ENCODE data around the gene ESD.
"Not testable (repeated sequence)": the region's sequence is repeated elsewhere in the genome, so short reads cannot be mapped to it uniquely, and the experiment has no call there.

Gene ESD

GRCh38 chr13:46771693-46772092 is 25.3 kb downstream of the ESD start:
- no peak overlapping the region for H3K27ac ChIP-seq (ENCODE audit: low read depth, low read length)
- H3K4me3 ChIP-seq (ENCODE audit: low read depth in 1 of 2, low read length in 2 of 2): no peak overlapping the region
- H3K4me1 ChIP-seq (ENCODE audit: control insufficient read depth in 1 of 2, insufficient read depth in 2 of 2, low read length in 2 of 2): no peaks in the 10 kb centered on the region
- H3K9ac ChIP-seq (ENCODE audit: low read depth in 1 of 2, low read length in 2 of 2): no peak overlapping the region
- no peaks in the 10 kb centered on the region for H3K27me3 ChIP-seq (ENCODE audit: control insufficient read depth in 1 of 2, insufficient read depth in 2 of 2, low read length in 2 of 2)
- peaks cover 23 to 41% of the 10 kb centered on the region in 2 donors for H3K36me3 ChIP-seq (ENCODE audit: control insufficient read depth in 1 of 2, insufficient read depth in 2 of 2, low read length in 2 of 2)
- H3K9me3 ChIP-seq (ENCODE audit: control insufficient read depth in 1 of 2, low read length in 2 of 2): no peaks in the 10 kb centered on the region

GRCh38 chr13:46769925-46770324 is 27.0 kb downstream of the ESD start:
- H3K9ac ChIP-seq (ENCODE audit: low read depth in 1 of 2, low read length in 2 of 2); H3K4me3 ChIP-seq (ENCODE audit: low read depth in 1 of 2, low read length in 2 of 2); H3K9me3 ChIP-seq (ENCODE audit: control insufficient read depth in 1 of 2, low read length in 2 of 2); H3K27me3 ChIP-seq (ENCODE audit: control insufficient read depth in 1 of 2, insufficient read depth in 2 of 2, low read length in 2 of 2); H3K4me1 ChIP-seq (ENCODE audit: control insufficient read depth in 1 of 2, insufficient read depth in 2 of 2, low read length in 2 of 2); H3K27ac ChIP-seq (ENCODE audit: low read depth, low read length): not testable (repeated sequence)
- H3K36me3 ChIP-seq (ENCODE audit: control insufficient read depth in 1 of 2, insufficient read depth in 2 of 2, low read length in 2 of 2): peaks cover 11 to 27% of the 10 kb centered on the region in 2 donors

GRCh38 chr13:46761866-46762265 is 35.1 kb downstream of the ESD start:
- Histone ChIP-seq H3K4me1 (ENCODE audit: control insufficient read depth in 1 of 2, insufficient read depth in 2 of 2, low read length in 2 of 2) (peaks cover 2 to 7% of the 10 kb centered on the region in 2 donors), H3K36me3 (ENCODE audit: control insufficient read depth in 1 of 2, insufficient read depth in 2 of 2, low read length in 2 of 2) (no peaks in the 10 kb centered on the region), H3K27ac (ENCODE audit: low read depth, low read length) (no peak overlapping the region), H3K27me3 (ENCODE audit: control insufficient read depth in 1 of 2, insufficient read depth in 2 of 2, low read length in 2 of 2) (no peaks in the 10 kb centered on the region), H3K4me3 (ENCODE audit: low read depth in 1 of 2, low read length in 2 of 2) (no peak overlapping the region), H3K9me3 (ENCODE audit: control insufficient read depth in 1 of 2, low read length in 2 of 2) (no peaks in the 10 kb centered on the region), H3K9ac (ENCODE audit: low read depth in 1 of 2, low read length in 2 of 2) (no peak overlapping the region)

GRCh38 chr13:46761174-46761573 is 35.8 kb downstream of the ESD start:
- H3K27me3 ChIP-seq (ENCODE audit: control insufficient read depth in 1 of 2, insufficient read depth in 2 of 2, low read length in 2 of 2): no peaks in the 10 kb centered on the region

GRCh38 chr13:46759846-46760245 is 37.1 kb downstream of the ESD start:
- no peak overlapping the region for H3K27ac ChIP-seq (ENCODE audit: low read depth, low read length)
- H3K4me3 ChIP-seq (ENCODE audit: low read depth in 1 of 2, low read length in 2 of 2): no peak overlapping the region
- H3K27me3 ChIP-seq (ENCODE audit: control insufficient read depth in 1 of 2, insufficient read depth in 2 of 2, low read length in 2 of 2): no peaks in the 10 kb centered on the region
- H3K36me3 ChIP-seq (ENCODE audit: control insufficient read depth in 1 of 2, insufficient read depth in 2 of 2, low read length in 2 of 2): no peaks in the 10 kb centered on the region
- no peak overlapping the region for H3K9ac ChIP-seq (ENCODE audit: low read depth in 1 of 2, low read length in 2 of 2)
- no peaks in the 10 kb centered on the region for H3K9me3 ChIP-seq (ENCODE audit: control insufficient read depth in 1 of 2, low read length in 2 of 2)
- H3K4me1 ChIP-seq (ENCODE audit: control insufficient read depth in 1 of 2, insufficient read depth in 2 of 2, low read length in 2 of 2): peaks cover 4 to 7% of the 10 kb centered on the region in 2 donors

More at GRCh38 chr13:46761174-46761573, 35.8 kb downstream of the ESD start:
- no peaks in the 10 kb centered on the region for H3K9me3 ChIP-seq (ENCODE audit: control insufficient read depth in 1 of 2, low read length in 2 of 2)
- no peak overlapping the region for H3K9ac ChIP-seq (ENCODE audit: low read depth in 1 of 2, low read length in 2 of 2)
- no peaks in the 10 kb centered on the region for H3K36me3 ChIP-seq (ENCODE audit: control insufficient read depth in 1 of 2, insufficient read depth in 2 of 2, low read length in 2 of 2)
- no peak overlapping the region for H3K27ac ChIP-seq (ENCODE audit: low read depth, low read length)
- peaks cover 4 to 7% of the 10 kb centered on the region in 2 donors for H3K4me1 ChIP-seq (ENCODE audit: control insufficient read depth in 1 of 2, insufficient read depth in 2 of 2, low read length in 2 of 2)
- no peak overlapping the region for H3K4me3 ChIP-seq (ENCODE audit: low read depth in 1 of 2, low read length in 2 of 2)

GRCh38 chr13:46757640-46758039 is 39.3 kb downstream of the ESD start:
- no peaks in the 10 kb centered on the region for H3K27me3 ChIP-seq (ENCODE audit: control insufficient read depth in 1 of 2, insufficient read depth in 2 of 2, low read length in 2 of 2)
- no peaks in the 10 kb centered on the region for H3K9me3 ChIP-seq (ENCODE audit: control insufficient read depth in 1 of 2, low read length in 2 of 2)
- H3K4me1 ChIP-seq (ENCODE audit: control insufficient read depth in 1 of 2, insufficient read depth in 2 of 2, low read length in 2 of 2): peaks cover 4 to 7% of the 10 kb centered on the region in 2 donors
- H3K27ac ChIP-seq (ENCODE audit: low read depth, low read length): no peak overlapping the region
- H3K36me3 ChIP-seq (ENCODE audit: control insufficient read depth in 1 of 2, insufficient read depth in 2 of 2, low read length in 2 of 2): no peaks in the 10 kb centered on the region
- H3K9ac ChIP-seq (ENCODE audit: low read depth in 1 of 2, low read length in 2 of 2): no peak overlapping the region
- H3K4me3 ChIP-seq (ENCODE audit: low read depth in 1 of 2, low read length in 2 of 2): no peak overlapping the region

- no peak overlapping the region for H3K27ac ChIP-seq (ENCODE audit: low read depth, low read length)
- peaks cover 4 to 7% of the 10 kb centered on the region in 2 donors for H3K4me1 ChIP-seq (ENCODE audit: control insufficient read depth in 1 of 2, insufficient read depth in 2 of 2, low read length in 2 of 2)
- no peaks in the 10 kb centered on the region for H3K9me3 ChIP-seq (ENCODE audit: control insufficient read depth in 1 of 2, low read length in 2 of 2)
- no peak overlapping the region for H3K9ac ChIP-seq (ENCODE audit: low read depth in 1 of 2, low read length in 2 of 2)
- H3K36me3 ChIP-seq (ENCODE audit: control insufficient read depth in 1 of 2, insufficient read depth in 2 of 2, low read length in 2 of 2): peaks cover 2 to 3% of the 10 kb centered on the region in 2 donors
- H3K27me3 ChIP-seq (ENCODE audit: control insufficient read depth in 1 of 2, insufficient read depth in 2 of 2, low read length in 2 of 2): no peaks in the 10 kb centered on the region
- no peak overlapping the region for H3K4me3 ChIP-seq (ENCODE audit: low read depth in 1 of 2, low read length in 2 of 2)
These were observed 40.0 kb downstream of the ESD start for GRCh38 chr13:46756977-46757376.

GRCh38 chr13:46755508-46755907 is 41.5 kb downstream of the ESD start:
- not testable (repeated sequence) for H3K27ac ChIP-seq (ENCODE audit: low read depth, low read length); H3K9me3 ChIP-seq (ENCODE audit: control insufficient read depth in 1 of 2, low read length in 2 of 2)
- H3K4me1 ChIP-seq (ENCODE audit: control insufficient read depth in 1 of 2, insufficient read depth in 2 of 2, low read length in 2 of 2): peaks cover 4 to 11% of the 10 kb centered on the region in 2 donors

GRCh38 chr13:46754812-46755211 is 42.1 kb downstream of the ESD start:
- Histone ChIP-seq H3K27me3 (ENCODE audit: control insufficient read depth in 1 of 2, insufficient read depth in 2 of 2, low read length in 2 of 2) (no peaks in the 10 kb centered on the region), H3K9me3 (ENCODE audit: control insufficient read depth in 1 of 2, low read length in 2 of 2) (no peaks in the 10 kb centered on the region), H3K4me1 (ENCODE audit: control insufficient read depth in 1 of 2, insufficient read depth in 2 of 2, low read length in 2 of 2) (peaks cover 4 to 6% of the 10 kb centered on the region in 2 donors), H3K36me3 (ENCODE audit: control insufficient read depth in 1 of 2, insufficient read depth in 2 of 2, low read length in 2 of 2) (peaks cover 6 to 12% of the 10 kb centered on the region in 2 donors), H3K4me3 (ENCODE audit: low read depth in 1 of 2, low read length in 2 of 2) (no peak overlapping the region), H3K9ac (ENCODE audit: low read depth in 1 of 2, low read length in 2 of 2) (no peak overlapping the region), H3K27ac (ENCODE audit: low read depth, low read length) (no peak overlapping the region)

More at GRCh38 chr13:46755508-46755907, 41.5 kb downstream of the ESD start:
- H3K4me3 ChIP-seq (ENCODE audit: low read depth in 1 of 2, low read length in 2 of 2); H3K27me3 ChIP-seq (ENCODE audit: control insufficient read depth in 1 of 2, insufficient read depth in 2 of 2, low read length in 2 of 2); H3K36me3 ChIP-seq (ENCODE audit: control insufficient read depth in 1 of 2, insufficient read depth in 2 of 2, low read length in 2 of 2); H3K9ac ChIP-seq (ENCODE audit: low read depth in 1 of 2, low read length in 2 of 2): not testable (repeated sequence)

- Histone ChIP-seq H3K9ac (ENCODE audit: low read depth in 1 of 2, low read length in 2 of 2) (no peak overlapping the region), H3K36me3 (ENCODE audit: control insufficient read depth in 1 of 2, insufficient read depth in 2 of 2, low read length in 2 of 2) (peaks cover 9 to 18% of the 10 kb centered on the region in 2 donors), H3K4me3 (ENCODE audit: low read depth in 1 of 2, low read length in 2 of 2) (no peak overlapping the region), H3K4me1 (ENCODE audit: control insufficient read depth in 1 of 2, insufficient read depth in 2 of 2, low read length in 2 of 2) (peaks cover 4 to 5% of the 10 kb centered on the region in 2 donors), H3K27me3 (ENCODE audit: control insufficient read depth in 1 of 2, insufficient read depth in 2 of 2, low read length in 2 of 2) (no peaks in the 10 kb centered on the region), H3K9me3 (ENCODE audit: control insufficient read depth in 1 of 2, low read length in 2 of 2) (no peaks in the 10 kb centered on the region), H3K27ac (ENCODE audit: low read depth, low read length) (no peak overlapping the region)
These were observed 43.0 kb downstream of the ESD start for GRCh38 chr13:46753917-46754316.

GRCh38 chr13:46753137-46753536 is 43.8 kb downstream of the ESD start:
- Histone ChIP-seq H3K9ac (ENCODE audit: low read depth in 1 of 2, low read length in 2 of 2) (no peak overlapping the region), H3K27me3 (ENCODE audit: control insufficient read depth in 1 of 2, insufficient read depth in 2 of 2, low read length in 2 of 2) (no peaks in the 10 kb centered on the region), H3K4me1 (ENCODE audit: control insufficient read depth in 1 of 2, insufficient read depth in 2 of 2, low read length in 2 of 2) (peaks cover 4 to 5% of the 10 kb centered on the region in 2 donors), H3K4me3 (ENCODE audit: low read depth in 1 of 2, low read length in 2 of 2) (no peak overlapping the region), H3K36me3 (ENCODE audit: control insufficient read depth in 1 of 2, insufficient read depth in 2 of 2, low read length in 2 of 2) (peaks cover 13 to 24% of the 10 kb centered on the region in 2 donors), H3K9me3 (ENCODE audit: control insufficient read depth in 1 of 2, low read length in 2 of 2) (no peaks in the 10 kb centered on the region), H3K27ac (ENCODE audit: low read depth, low read length) (no peak overlapping the region)

Data from duodenal mucosa (tissue), 2 donors.